ENCODE results near the gene VAV3. TPM values are rescaled to one million over a fixed set of nuclear protein-coding genes. Genes with fewer than 3 reads are reported as not detected.

The VAV3 gene
- total and polyA plus RNA-seq, 2 of the 13 experiments (the other 11 are each of a cell fraction or from before 2014, with no cell fraction given) = 15.9 to 29.8 TPM

- Histone ChIP-seq H3K79me2 (ENCODE audit: insufficient read depth, low read length) (no peaks in the 10 kb centered on the region), H3K9me3 (ENCODE audit: low read length) (no peaks in the 10 kb centered on the region), H3K27ac (ENCODE audit: extremely low read length, insufficient read depth, low read length) (no peak overlapping the region), H3K9ac (ENCODE audit: insufficient read depth, low read depth, low read length) (no peak overlapping the region), H3K27me3 (ENCODE audit: control insufficient read depth in 1 of 2, insufficient read depth in 2 of 2, low read length in 2 of 2) (no peaks in the 10 kb centered on the region; a peak in 2 of 5 replicates), H3K4me1 (ENCODE audit: insufficient read depth, low read length) (no peaks in the 10 kb centered on the region), H3K36me3 (replicated peaks in 1 of 2; ENCODE audit: control insufficient read depth in 1 of 2, insufficient read depth in 2 of 2, low read length in 2 of 2) (no peaks in the 10 kb centered on the region), H3K4me3 (replicated peaks in 1 of 3; ENCODE audit: insufficient read depth in 1 of 3, low read depth in 2 of 3, low read length in 3 of 3) (no peak overlapping the region), H4K20me1 (ENCODE audit: insufficient read depth, low read length) (no peaks in the 10 kb centered on the region), H3K4me2 (ENCODE audit: low read depth, low read length) (no peak overlapping the region), H2AFZ (ENCODE audit: low read length) (no peak overlapping the region)
- ATAC-seq (no peak; the same call in 2 of the 3 replicates), FAIRE-seq (no peak), DNase-seq (ENCODE audit: low spot score) (no peak)
- CTCF ChIA-PET (ENCODE audit: low intra/inter-chr PET ratio, low total read pairs) = no interaction called here
- intact Hi-C loops (cut with micrococcal nuclease; ENCODE audit: unreplicated experiment) = no loop called here
- TF ChIP-seq, protein P1, sequence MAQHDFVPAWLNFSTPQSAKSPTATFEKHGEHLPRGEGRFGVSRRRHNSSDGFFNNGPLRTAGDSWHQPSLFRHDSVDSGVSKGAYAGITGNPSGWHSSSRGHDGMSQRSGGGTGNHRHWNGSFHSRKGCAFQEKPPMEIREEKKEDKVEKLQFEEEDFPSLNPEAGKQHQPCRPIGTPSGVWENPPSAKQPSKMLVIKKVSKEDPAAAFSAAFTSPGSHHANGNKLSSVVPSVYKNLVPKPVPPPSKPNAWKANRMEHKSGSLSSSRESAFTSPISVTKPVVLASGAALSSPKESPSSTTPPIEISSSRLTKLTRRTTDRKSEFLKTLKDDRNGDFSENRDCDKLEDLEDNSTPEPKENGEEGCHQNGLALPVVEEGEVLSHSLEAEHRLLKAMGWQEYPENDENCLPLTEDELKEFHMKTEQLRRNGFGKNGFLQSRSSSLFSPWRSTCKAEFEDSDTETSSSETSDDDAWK (CRISPR knock-in tag; IDR thresholded peaks at IDR 0.05) = no peak
- no peak for TF ChIP-seq ZNF232 (CRISPR knock-in tag; IDR thresholded peaks at IDR 0.05; ENCODE audit: borderline replicate concordance)
- TF ChIP-seq ATM (IDR thresholded peaks at IDR 0.05; ENCODE audit: borderline replicate concordance) = no peak
- TF ChIP-seq FOSL2 (CRISPR knock-in tag; IDR thresholded peaks at IDR 0.05) = no peak
- TF ChIP-seq SRSF4 (IDR thresholded peaks at IDR 0.05; ENCODE audit: low read depth, low read length, poor library complexity, severe bottlenecking) = no peak
- no peak for TF ChIP-seq HDAC1 (CRISPR knock-in tag; IDR thresholded peaks at IDR 0.05)
- no peak for TF ChIP-seq ZNF660 (CRISPR knock-in tag; IDR thresholded peaks at IDR 0.05; ENCODE audit: borderline replicate concordance, low read depth)
- 0% methylated on average over 3 of the region's 3 CpGs for WGBS (ENCODE audit: low lambda C conversion rate)
- in situ Hi-C loops (cut with HindIII; ENCODE audit: extremely low pct_ligation_motif_present, low pct_unique_long_range_greater_than_20kb) = no loop called here
- no TSS peak for BruUV-seq (replicated peaks)
- POLR2A ChIA-PET = no interaction called here
These were observed 197.8 kb downstream of the VAV3 start for GRCh38 chr1:107767156-107767582.

- CTCF ChIA-PET (ENCODE audit: low intra/inter-chr PET ratio, low total read pairs) = no interaction called here
- 48% methylated on average over 1 of the region's 1 CpG for WGBS (ENCODE audit: low lambda C conversion rate)
- Histone ChIP-seq H3K79me2 (ENCODE audit: insufficient read depth, low read length) (no peaks in the 10 kb centered on the region), H3K36me3 (replicated peaks in 1 of 2; ENCODE audit: control insufficient read depth in 1 of 2, insufficient read depth in 2 of 2, low read length in 2 of 2) (no peaks in the 10 kb centered on the region), H4K20me1 (ENCODE audit: insufficient read depth, low read length) (no peaks in the 10 kb centered on the region), H3K4me2 (ENCODE audit: low read depth, low read length) (no peak overlapping the region), H3K9me3 (ENCODE audit: low read length) (no peaks in the 10 kb centered on the region), H3K4me1 (ENCODE audit: insufficient read depth, low read length) (no peaks in the 10 kb centered on the region), H3K27me3 (ENCODE audit: control insufficient read depth in 1 of 2, insufficient read depth in 2 of 2, low read length in 2 of 2) (no peaks in the 10 kb centered on the region; a peak in 2 of 5 replicates), H3K9ac (ENCODE audit: insufficient read depth, low read depth, low read length) (no peak overlapping the region), H2AFZ (ENCODE audit: low read length) (no peak overlapping the region), H3K4me3 (replicated peaks in 1 of 3; ENCODE audit: insufficient read depth in 1 of 3, low read depth in 2 of 3, low read length in 3 of 3) (no peak overlapping the region), H3K27ac (ENCODE audit: extremely low read length, insufficient read depth, low read length) (no peak overlapping the region)
- TF ChIP-seq TBL1XR1 (IDR thresholded peaks at IDR 0.05; ENCODE audit: borderline replicate concordance, low read length, partially characterized antibody) = no peak
- no peak for TF ChIP-seq JARID2 (CRISPR knock-in tag; IDR thresholded peaks at IDR 0.05; ENCODE audit: insufficient replicate concordance)
- TF ChIP-seq ZNF512B (CRISPR knock-in tag; IDR thresholded peaks at IDR 0.05; ENCODE audit: borderline replicate concordance) = no peak
- TF ChIP-seq SMARCC2 (IDR thresholded peaks at IDR 0.05) = no peak
- in situ Hi-C loops (cut with HindIII; ENCODE audit: extremely low pct_ligation_motif_present, low pct_unique_long_range_greater_than_20kb) = no loop called here
- DNase-seq (ENCODE audit: low spot score) = no peak
- BruUV-seq (replicated peaks) = no TSS peak
- ATAC-seq = no peak
- intact Hi-C loops (cut with micrococcal nuclease; ENCODE audit: unreplicated experiment) = no loop called here
- no peak for FAIRE-seq
- POLR2A ChIA-PET = no interaction called here
These were observed 198.4 kb downstream of the VAV3 start for GRCh38 chr1:107766533-107766932.
